ENCODE results near the gene NREP.

Gene NREP

DNA sequence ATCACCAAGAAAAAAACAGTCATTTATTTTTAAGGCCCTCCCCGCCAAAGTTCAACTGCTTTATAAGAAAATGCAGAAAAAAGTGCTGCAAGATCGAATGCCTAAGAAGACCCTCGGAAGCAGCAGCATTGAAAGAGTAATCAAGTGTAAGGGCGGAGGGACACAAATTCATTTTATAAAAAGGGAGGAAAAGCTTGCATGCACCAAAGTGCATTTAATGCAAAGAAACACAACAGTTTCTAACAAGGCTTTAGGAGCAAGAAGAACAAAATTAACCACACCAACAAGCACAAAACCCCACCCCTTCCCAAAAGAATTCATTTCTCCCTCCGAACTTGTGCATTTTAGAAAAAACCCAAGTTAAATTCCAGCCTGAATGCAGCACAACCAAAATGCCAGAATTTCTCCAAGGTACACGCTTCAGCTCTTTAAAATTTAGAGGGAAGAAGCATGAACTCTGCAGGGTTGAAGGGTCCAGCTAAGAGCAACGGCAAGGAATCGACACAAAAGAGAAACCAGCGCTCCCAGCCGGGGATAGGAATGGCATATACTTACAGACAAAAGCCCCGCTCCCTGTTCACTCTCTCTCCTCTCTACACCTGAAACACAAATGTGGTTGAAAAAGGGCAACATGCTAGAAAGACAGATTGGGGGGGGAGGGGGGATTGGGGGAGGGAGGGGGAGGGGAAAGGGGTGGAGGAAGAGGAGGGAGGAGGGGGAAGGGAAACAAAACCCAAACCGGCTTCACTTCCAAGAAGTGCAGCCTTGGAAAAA is at the start of gene NREP:
TSS of gene NREP (minus strand) at position 614 of the 774 bp plus-strand sequence. CDS start 1,422 bp downstream, outside the sequence.
- peak in 1 of 3 experiments; percentile 5 for DNase-seq (ENCODE audit: low read depth in 3 of 3)

GRCh38 chr5:111806753-111807152 is 49.8 kb upstream of the NREP start:
- no peak for DNase-seq (ENCODE audit: low read depth in 3 of 3)

DNA sequence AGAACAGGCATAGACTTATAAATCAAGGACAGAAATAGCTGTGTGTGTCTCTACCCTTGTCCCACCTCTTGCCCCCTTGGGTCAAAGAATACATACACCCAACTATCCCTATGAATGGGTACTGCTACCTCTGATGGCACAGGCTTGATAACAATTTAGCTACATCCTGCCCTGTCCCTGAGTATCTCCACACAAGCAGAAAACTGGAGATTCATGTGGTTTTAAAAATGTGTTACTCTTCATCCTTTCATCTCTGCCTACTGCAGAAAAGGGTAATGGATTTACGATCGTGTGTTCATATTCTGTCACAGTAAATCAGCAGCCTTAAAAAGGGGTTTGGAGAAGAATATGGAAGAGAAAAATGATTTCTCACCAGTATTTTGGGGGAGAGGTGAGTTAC is 49.2 kb upstream of the NREP start:
- DNase-seq (ENCODE audit: low read depth in 3 of 3): no peak

DNA sequence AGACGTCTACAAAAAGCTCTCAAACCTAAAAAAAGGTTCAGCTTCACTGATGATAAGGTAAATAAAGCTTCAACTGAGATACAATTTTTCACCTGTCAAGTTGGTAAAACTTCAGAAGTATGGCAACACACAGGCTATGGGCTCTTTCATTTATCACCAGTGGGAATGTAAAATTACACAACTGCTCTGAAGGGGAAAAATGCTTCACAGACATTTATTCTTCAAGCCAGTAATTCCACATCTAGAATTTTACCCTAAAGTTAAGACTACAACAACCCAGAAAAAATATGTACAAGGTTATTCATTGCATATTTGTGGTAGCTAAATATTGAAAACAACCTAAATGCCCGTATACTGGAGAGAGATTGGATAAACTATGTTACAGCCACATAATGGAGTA is 48.1 kb upstream of the NREP start:
- no peak for DNase-seq (ENCODE audit: low read depth in 3 of 3)

DNA sequence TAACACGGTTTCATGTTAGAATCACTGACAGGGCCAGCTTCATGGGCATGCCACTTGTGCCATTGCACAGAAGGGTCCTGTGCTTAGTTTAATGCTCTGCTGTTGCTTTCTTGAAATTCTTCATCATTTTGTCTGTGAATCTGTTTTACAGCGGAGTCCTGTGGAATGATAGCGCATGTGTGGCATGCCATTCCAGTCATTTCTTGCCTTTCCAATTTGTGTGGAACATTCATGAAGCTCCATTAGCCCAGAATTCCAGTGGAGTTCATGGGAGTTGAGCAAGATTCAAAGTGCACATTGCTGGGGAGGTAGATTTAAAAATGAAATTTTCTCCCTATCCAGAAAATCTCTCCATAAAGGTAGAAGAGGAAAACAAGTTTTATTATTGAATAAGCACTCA is 43.4 kb upstream of the NREP start:
- DNase-seq (ENCODE audit: low read depth in 3 of 3): no peak

DNA sequence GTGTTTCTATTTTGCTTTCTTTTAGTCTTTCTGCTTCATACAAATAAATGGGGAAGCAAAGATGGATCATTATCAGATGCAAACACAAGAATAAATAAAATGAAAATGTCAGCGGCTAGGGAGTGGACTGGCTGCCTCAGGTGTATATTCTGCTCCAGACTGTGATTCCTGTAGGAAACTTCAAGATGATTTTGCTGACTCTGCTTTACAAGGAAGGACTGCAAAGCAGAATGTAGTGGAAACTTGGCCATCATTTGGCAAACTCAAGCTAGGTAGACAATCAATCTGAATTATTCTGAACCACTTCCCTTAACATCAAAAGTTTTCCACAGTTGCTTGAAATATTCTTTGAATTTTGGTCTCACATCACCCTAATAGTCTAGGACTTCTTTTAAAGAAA is 38.1 kb upstream of the NREP start:
- DNase-seq (ENCODE audit: low read depth in 3 of 3): no peak

GRCh38 chr5:111792471-111793058 is 35.6 kb upstream of the NREP start:
- no peak for DNase-seq (ENCODE audit: low read depth in 3 of 3)

GRCh38 chr5:111790295-111790694 is 33.3 kb upstream of the NREP start:
- no peak for DNase-seq (ENCODE audit: low read depth in 3 of 3)

GRCh38 chr5:111787006-111787405 is 30.0 kb upstream of the NREP start:
- no peak for DNase-seq (ENCODE audit: low read depth in 3 of 3)

DNA sequence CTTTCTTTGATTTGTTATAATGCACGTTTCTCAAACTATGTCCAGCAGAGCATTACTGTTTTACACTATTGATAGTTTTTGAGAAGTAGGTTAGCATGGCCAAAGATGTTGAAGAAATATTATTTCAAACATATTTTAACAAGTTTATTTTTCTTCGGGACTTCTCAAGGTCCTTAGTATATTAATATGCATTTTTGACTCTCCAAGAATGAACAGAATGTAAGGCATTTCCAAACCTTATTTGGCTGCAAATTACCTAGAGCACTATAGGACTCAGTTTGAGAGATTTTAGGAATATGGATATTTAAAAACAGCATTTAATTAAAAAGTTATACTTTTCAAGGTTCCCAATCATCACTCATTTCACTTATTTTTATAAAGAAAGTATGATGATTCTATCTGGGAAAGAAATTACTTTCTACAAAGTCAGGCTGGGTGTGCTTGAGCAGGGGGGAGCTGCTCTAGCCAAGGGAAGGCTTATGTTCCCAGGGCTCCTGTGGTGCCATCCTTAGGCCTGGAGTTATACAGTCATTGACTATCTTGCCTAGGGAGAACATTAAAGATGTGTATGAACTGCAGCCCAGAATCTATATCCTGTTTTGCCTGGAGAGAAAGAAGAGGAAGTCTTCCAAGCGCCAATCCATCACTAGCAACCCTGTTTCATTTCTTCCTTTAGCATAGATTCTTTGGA is 27.6 kb upstream of the NREP start:
- no peak for DNase-seq (ENCODE audit: low read depth in 3 of 3)

DNA sequence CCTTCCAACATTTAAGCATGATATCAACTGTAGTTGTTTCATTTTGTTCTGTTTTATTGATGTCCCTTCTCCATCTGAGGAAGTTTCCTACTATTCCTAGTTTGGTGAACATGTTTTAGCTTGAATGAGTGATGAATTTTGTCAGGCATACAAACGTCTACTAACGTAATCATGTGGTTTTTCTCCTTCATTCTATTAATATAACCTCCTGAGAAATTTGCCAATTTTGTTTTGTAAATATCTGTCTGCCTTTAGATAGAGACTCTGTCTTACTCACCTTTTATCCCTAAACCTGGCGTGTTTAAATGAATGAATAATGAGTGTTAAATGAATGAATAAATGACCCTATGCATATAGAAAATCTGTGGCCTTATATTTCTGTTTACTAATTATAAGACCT is 26.5 kb upstream of the NREP start:
- no peak for DNase-seq (ENCODE audit: low read depth in 3 of 3)

- DNase-seq (ENCODE audit: low read depth in 3 of 3): no peak
Measured at GRCh38 chr5:111782216-111782615, 25.2 kb upstream of the NREP start.

DNA sequence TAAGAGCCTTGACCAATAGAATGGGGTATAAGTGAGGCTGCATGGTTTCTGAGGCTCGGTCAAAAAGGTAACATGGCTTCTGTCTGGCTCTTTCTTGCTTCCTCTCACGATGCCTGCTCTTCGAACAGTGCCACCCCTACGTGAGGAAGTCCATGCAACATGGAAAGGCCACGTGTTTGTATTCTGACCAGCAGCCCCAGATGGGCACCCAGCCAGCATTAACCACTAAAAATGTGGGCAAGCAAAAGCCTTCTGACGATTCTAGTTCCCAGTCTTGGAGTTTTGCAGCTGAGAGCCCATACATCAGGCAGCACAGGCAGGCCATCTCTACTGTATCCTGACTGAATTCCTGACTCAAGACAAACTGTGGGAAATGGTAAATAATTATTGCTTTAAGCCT is 24.2 kb upstream of the NREP start:
- DNase-seq (ENCODE audit: low read depth in 3 of 3): no peak

DNA sequence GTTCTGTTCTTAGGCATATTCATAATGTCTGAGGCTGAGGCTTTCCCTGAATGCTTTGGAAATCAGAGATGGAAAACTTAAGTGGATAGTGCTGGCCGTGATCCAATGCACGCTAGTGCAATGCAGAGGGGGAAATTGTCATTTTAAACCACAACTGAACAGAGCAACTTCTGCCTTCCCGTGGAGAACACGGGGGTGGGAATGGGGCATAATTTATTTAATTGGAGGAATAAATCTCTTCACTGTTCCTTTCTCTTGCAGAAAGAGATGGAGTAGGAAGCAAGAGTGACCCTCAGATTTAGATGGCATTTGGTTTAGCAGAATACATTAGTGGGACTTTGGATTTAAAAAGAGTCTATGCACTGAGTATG is 22.9 kb upstream of the NREP start:
- no peak for DNase-seq (ENCODE audit: low read depth in 3 of 3)

DNA sequence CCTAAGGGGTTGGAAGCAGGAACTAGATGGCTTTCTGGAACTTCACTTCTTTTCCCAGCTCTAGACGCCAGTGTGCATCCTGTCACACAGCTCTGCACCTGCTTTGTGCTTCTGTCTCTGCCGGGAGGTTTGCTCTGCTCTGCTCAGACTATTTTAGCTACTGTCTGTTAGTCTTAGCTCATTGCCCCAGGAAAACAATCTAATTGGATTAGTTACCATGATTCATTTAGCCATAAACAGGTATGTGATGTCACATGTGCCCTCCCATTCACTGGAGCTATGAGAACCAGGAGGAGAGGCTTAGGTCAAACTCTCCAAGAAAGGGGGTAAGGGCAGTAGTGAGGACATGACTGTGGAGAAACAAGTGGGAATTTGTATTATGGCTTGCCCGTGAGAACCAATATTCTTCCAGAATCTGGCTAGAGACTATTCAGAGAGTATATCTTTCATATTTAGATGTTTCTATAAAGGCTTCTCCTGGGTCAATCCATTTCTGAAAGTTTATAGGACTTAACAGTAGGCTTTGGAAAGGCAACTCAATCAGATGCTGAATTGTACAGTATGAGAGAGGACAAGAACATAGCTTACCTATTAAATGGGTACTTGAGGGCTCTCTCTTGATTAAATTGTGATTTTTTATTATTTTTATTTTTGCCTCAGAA is 22.4 kb upstream of the NREP start:
- DNase-seq (ENCODE audit: low read depth in 3 of 3): no peak

GRCh38 chr5:111776913-111777781 is 20.2 kb upstream of the NREP start:
- no peak for DNase-seq (ENCODE audit: low read depth in 3 of 3)

DNA sequence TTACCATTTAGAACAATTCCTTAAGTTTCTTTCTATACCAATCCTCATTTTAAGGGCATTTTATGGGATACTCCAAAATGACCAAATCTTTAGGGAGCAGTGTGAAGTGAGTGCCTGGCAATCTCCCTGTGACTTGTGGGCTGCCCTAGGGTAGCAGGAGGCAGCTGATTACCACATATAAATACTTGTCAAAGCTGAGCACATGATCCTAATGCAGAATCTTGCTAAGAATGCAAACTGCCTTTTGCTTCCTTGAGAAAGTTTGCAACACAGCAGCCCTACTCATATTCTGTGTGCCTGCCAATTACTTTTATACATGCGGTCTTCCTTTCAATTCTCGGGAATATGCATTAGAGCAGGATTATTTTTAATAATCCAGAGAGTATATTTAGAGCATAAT is 18.2 kb upstream of the NREP start:
- DNase-seq (ENCODE audit: low read depth in 3 of 3): no peak

DNA sequence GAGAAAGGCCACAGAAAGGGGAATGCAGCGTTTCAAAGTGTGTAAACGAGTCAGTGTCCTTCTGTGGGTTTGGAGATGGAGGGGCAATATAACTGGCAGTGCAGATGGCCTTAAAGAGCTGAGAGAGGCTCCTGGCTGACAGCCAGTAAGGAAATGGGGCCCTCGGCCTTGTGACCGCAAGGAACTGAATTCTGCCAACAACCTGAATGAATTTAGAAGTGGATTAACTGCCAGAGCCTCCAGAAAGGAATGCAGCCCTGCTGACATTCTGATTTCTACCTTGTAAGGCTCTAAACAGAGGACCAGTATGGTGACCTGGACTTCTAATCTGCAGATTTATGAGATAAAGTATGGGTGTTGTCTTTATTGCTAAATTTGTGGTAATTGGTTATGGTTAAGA is 17.5 kb upstream of the NREP start:
- DNase-seq (ENCODE audit: low read depth in 3 of 3): no peak

- DNase-seq (ENCODE audit: low read depth in 3 of 3): no peak
Measured at GRCh38 chr5:111772456-111773122, 15.6 kb upstream of the NREP start.

DNA sequence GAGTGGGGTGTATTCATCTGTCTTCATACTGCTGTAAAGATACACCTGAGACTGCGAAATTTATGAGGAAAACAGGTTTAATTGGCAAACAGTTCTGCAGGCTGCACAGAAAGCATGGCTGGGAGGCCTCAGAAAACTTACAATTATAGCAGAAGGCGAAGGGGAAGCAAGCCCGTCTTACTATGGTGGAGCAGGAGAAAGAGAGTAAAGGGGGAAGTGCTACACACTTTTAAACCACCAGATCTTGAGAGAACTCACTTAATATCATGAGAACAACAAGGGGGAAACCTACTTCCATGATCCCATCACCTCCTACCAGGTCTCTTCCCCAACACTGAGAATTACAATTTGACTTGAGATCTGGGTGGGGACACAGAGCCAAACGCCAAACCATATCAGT is 12.5 kb upstream of the NREP start:
- DNase-seq (ENCODE audit: low read depth in 3 of 3): no peak
